HG03045 (cell line): ENCODE data around the gene CDYL.

Experiments used
- ATAC-seq: cut with Tn5 transposase; IDR thresholded peaks from one replicate; pipeline ENCODE4 v1.9.1; 2021; ENCODE audit warnings: mild to moderate bottlenecking, moderate library complexity; ENCODE audit not compliant: unreplicated experiment

The CDYL gene

DNA sequence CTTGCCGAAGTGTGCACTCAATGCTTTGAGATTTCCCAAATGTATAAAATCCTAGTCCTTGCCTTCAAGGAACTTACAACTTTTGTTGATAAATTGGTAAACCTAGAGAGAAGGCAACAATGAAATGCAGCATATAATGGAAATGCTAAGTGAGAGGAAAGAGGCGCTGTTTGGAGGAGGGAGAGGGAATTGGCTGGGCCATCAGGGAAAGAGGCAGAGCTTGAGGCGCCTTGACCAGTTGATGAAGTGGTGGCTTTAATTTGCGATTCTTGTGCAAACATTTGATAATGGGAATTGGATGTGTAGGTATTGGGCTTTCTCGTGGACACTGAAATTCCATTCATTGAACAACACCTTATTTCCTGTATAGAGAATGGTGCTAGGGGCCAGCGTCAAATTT is 1.9 kb upstream of the CDYL start:
- ATAC-seq: no peak

DNA sequence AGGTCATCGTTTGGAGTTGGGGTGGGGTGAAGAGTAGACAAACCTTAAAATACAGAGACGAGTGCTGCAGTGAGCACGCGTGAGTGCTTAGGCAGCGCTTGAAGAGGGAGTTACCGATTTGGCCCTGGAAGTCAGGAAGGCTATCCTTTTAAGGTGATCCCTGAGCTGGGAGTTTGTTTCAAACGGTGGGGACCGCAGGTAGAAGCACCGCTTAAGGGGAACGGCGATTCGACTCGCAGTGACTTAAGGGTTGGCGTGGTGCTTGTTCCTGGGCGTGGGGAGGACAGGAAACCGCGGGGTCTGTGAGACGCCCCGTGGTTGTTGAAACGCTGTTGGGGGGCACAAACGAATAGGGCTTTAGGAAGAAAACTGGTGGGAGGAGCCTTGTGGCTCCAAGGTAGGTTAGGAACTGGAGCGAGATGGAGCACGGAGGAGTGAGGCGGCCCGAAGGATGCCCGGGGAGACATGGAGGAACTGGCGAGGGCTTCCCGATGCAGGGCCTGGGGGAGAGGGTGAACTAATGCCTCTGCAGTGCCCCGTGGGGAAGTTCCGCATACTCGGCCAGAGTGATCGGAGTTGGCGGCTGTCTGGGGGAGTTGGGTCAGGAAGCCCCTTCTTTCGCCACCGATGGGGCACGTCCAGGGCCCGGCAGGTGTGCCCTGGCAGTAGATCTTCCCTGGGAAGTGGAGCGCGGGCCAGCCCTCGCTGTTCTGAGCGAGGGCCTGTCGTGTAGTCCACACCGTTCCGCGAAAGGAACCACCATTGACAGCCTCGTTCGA is 1.3 kb upstream of the CDYL start:
- peak; percentile 0 for ATAC-seq

DNA sequence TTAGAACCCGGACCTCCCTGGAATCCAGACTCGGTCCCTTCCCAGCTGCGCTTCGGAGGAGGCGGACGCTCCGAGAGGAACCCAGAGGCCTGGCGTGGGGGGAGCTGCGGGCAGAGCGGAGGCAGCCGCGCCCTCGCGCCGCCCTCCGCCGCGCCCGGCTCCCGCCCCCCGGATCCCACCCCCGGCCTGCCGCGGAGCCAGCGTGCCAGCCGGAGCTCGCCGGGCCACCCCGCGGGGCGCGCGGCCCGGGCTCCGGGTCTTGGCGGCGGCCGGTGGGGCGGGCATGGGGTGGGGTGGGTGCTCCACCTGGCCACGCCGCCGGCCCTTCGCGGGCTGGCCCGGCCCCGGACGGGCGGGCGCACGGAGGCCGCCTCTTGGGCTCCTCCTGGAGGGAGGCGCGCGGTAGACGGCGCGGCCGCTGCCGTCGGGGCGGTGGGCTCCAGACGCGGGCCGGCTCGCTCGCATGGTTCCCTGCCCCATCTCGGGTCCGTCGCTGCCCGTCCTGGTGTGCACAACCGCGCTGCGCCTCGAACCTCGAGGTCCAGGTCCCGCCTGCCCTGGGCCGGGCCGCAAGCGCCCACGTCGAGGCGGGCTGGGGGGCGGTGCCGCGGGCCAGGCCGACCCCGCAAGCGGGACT is 592 bp upstream of the CDYL start:
- ATAC-seq: peak; percentile 52

DNA sequence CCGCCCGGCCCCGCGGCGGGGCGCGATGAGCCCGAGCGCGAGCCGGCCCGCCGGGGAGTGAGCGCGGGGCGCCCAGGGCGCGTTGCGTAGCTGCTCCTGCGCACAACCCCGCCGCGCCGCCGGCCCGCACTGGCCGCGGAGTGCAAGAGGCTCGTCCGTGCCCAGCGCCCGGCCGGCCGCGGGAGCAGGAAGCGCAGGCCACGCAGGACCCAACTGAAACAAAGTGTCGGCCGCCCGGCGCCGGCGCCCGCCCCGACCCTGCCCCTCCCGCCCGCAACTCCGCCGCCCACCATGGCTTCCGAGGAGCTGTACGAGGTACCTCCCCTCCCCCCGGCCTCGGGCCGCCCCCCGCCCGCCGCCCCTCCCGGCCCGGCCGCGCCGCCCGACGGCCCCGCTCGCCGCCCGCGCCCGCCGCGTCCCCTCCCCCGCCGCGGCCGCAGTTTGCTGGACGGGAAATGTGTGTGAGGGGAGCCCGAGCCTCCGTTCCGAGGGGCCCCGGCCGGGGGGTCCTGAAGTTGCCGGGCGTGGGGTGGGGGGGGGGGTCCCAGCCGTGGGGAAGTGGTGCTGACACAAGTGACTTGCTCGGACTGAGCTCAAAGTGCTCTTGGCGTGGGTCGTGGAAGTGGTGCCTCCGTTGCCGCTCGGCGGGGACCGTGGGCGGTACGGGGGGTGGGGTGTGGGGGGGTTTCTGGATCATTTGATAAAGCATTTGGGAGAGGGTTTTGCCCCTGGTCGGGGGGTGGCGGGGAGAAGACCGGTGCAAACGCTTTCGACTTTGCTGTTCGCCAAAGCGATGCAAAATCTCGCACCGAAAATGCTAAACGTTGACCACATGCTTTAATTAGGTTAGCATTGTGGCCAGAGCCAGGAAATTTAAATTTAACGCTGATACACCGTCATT is 539 bp downstream of the CDYL start:
- peak; percentile 20 for ATAC-seq

DNA sequence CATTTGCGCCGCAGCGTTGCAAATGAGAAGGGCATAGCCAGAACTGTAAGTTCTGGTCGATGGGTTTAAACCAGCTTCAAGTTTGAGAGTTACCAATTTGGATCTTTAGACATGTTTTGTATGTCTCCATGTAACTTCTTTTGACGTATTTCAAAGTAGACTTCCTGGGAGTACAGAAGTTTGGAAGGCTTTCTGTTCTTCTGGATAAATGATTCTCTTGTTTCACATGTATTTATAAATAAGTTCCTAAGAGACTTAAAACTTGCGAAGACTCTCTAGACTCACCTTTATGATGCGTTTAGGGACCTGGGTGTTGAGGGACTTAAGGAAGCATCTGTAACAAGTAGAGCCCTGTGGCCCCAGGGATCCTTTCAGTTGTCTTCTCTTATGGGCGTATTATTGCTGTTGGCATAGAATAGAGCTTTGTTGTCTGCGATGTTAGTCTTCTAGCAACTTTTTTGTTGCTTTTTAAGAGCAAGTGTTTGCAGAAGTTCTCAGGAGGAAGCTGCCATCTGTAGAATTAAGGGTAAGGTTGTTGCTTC is 1.3 kb downstream of the CDYL start:
- ATAC-seq: no peak

DNA sequence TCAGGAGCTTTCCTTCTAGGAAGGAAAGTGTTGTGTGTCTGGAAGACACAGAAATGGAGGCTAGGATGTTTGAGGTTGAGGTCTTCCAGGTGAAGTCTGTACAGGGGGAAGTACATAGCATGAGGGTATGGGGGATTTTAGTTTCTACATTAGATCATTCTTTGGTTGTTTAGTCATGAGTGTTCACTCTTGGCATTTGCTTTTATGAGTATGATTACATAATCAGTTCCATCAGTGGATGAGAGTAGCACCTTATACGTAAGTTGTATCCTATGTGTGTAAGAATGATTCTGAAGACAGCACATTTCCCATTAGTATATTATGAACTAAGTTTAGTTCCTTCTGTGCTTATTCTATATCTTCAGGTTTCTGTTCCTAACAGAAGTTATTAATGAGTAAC is 1.9 kb downstream of the CDYL start:
- ATAC-seq: no peak

DNA sequence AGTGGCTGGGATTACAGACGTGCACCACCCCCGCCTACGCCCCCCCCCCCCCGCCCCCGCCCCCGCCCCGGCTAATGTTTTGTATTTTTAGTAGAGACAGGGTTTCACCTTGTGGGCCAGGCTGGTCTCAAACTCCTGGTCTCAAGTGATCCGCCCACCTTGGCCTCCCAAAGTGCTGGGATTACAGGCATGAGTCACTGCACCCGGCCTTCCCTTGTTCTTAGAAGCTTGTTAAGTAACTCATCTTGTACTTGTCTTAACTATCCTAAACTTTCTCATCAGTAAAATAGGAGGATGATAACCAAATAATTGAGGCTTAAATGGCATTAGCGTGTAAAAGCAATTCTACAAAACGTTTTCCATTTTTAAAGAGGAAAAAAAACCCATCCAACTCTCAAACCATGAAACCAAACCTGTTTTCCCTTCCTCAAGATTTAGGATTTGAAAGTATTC is 4.2 kb downstream of the CDYL start:
- ATAC-seq: no peak

DNA sequence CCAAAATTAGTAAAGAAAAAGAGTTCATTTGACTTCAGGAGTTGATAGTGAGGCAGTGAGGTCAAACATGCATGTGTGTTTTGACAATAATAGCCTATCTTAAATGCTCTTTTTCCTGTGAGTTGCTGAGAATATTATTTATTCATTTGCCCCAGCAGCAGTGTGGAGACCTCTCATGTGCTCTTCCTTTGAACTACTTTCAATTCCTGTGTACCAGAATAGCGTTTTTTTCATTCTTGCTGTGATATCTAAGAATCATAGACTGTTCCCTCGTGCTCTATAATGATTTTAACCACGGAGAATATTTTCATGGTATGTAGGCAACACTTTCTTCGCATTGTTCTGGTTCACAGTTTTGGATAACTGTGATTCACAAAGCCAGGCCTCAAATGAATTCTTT is 5.2 kb downstream of the CDYL start:
- no peak for ATAC-seq

DNA sequence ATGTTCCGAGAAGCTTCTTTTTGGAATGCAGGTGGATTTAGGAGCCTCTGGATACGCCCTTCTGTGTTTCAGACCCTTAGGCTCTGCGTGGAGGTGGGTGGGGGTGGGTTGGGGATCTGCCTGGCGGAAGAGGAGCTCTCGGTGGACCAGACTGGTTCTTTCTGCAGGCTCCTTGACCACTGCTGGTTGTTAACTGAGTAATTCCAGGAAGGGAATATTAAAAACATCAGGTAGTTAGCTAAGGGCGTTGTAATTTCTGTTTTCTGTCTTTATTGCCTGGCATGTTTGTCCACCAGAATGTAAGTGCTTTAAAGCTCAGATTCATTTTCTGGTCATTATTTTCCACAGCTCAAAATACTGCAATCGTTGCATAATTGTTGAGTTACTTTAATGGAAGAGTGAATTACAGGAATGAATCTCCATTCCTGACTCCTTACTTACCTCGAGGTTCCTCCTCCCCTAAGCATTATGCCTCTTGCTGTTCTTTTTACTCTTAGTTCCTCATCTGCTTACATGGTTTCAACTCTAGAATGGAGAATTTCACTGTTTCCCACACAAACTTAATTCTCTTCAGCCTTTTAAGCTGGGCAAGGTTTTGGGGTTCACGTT is 5.9 kb downstream of the CDYL start:
- ATAC-seq: no peak

DNA sequence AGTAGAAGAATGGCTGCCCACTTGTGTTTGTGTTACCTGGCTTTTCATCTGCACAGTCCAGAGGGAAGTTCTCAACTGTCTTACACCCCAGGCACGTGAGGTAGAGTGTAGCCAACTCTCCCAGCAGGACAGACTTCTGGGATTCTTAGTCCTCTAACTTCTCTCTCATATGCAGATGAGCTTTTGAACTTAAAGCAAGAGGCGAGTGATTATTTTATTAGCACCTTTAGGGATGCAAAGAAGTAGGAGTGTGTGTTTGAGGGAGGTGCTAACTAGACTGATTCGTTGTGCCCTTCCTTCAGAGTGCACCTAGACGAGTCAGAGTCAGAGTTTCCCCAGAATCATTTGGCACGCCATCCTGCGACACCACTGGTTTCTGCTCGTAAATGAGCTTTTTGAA is 10.8 kb downstream of the CDYL start:
- ATAC-seq: no peak

DNA sequence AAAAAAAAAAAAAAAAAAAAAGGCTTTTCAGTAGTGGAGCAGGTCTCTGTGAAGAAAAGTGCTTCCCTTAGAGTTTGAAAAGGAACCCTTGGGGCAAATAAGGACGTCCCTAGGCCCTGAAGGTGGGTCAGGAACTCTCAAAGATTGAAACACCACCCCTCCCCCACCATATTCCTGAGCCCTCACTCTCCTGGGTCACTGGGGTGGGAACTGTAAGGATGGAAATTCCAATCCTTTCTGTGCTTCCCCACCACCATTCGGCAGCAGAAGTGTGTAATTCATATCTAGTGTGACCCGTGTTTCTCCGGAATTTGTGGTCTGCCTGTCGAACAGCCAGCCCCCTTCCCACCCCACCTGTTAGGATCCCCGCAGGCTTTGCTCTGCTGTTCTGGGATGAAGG is 12.3 kb downstream of the CDYL start:
- no peak for ATAC-seq

DNA sequence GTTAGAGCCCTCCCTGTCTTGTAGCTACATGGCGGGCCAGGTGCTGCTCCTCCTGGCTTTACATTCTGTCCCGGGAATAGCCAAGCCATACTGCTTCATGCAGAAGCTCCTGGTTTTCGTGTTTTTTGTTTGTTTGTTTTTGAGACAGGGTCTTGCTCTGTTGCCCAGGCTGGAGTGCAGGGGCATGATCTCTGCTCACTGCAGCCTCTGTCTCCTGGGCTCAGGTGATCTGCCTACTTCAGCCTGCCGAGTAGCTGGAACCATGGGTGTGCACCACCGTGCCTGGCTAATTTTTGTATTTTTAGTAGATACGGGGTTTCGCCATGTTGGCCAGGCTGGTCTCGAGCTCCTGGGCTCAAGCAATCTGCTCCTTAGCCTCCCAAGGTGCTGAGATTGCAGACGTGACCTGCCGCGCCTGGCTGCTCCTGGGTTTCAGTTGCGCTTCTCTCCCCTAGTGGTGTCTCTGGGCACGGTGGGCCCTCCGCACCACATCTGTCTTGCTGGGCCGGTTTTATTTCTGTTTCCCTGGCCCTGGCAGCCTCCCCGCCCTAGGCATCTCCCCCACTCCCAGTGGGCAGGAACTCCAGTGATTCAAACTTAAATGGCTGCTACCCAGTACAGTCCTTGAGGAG is 12.9 kb downstream of the CDYL start:
- ATAC-seq: peak; percentile 96

DNA sequence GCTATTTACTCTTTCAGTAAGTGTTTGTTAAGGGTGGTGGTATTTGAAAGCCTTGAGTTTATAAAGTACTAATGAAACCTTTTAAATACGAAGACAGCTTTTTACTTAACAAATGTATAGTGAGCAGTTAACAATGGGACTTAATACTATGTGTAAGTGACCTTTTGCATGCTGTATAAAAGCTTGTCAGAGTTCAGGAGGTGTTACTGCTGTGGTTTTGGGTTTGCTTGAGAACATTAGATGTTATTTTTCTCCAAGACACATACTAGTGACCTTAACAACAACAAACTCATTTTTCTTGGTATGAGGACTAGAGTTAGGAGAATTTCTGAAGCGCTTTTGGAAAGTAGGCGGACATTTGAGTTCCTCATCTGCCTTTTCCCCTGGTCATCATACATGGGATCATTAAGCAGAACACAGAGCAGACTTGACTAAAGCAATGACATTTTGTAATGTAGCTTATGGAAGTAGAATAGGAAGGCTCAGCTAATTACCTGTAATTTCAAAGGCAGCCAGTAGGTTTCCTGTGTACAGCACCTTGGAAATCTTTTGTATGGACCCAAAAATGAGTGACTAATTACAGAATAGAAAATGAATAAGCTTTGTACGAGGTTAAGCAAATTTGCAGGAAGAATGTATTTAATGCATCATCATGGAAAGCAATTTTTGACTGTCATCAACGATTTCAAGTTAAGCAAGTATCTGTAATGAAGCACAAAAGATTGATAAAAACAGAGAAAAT is 14.1 kb downstream of the CDYL start:
- ATAC-seq: no peak

DNA sequence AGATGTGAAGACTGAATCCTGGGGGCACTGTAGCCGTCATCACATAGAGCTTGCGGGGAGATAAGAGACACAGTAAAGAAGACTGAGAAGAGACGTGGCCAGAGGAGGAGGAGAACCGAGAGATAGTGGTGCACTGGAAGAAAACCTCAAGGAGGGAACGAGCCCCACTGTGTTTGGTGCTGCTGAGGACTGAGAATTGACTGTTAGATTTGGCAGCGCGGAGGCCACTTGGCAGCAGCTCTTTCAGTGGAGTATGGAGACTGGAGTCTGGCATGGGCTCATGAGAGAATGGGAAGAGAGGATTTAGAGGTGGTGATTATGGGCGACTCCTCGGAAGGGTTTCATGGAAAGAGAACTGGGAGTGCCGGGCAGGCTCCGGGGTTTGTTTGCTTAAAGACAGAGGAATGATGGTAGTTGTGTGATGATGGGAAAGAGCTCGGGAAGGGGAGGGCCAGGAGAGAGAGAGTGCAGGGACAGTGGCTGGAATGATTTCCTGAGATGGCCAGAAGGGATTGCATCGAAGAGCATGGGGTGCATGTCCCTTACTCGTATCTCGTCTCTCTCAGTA is 18.0 kb downstream of the CDYL start:
- ATAC-seq: no peak

DNA sequence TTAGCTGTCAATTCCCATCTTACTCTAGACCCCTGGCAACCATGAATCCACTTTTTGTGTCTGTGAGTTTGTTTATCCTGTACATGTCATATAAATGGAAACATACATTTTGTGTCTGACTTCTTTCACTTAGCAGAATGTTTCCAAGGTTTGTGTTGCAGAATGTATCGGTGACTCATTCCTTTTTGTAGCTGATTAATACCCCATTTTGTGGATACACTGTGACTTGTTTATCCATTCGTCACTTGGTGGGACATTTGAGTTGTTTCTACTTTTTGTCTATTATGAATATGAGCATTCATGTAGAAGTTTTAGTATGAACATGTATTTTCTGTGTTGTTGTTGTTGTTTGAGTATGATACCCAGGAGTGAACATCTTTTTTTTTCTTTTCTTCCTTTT is 21.4 kb downstream of the CDYL start:
- ATAC-seq: no peak

DNA sequence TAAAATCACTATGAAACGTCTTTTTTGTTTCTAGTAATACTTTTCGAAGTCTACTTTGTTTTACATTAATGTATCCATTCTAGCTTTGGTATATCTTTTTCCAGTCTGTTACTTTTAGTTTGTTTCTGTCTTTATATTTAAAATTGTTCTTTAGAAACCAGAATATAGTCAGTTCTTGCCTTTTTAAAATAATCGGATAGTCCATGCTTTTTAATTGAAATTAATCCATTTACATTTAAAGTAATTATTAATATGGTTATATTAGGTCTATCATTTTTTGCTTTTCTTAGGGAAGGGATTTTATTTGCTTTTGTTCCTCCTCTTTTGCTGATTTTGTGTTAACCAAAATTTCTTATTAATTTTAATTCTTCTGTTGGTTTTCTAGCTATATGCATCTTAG is 23.7 kb downstream of the CDYL start:
- no peak for ATAC-seq

DNA sequence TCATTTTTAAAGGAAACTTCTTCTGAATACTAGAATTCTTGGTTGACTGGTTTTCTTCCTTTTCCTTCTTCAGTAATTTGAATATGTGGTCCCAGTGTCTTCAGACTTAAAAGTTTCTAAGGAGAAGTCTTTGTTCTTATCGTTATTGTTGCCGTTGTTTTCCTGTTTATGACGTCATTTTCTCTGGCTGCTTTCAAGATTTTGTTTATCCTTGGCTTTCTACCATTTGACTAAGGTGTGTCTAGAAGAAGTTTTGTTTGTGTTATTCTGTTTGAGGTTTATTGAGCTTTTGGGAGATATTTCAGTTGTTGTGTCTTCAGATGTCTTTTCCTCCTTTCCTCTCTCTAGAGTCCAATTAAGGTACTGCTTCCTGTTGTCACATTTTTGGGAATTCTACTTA is 24.5 kb downstream of the CDYL start:
- ATAC-seq: no peak

DNA sequence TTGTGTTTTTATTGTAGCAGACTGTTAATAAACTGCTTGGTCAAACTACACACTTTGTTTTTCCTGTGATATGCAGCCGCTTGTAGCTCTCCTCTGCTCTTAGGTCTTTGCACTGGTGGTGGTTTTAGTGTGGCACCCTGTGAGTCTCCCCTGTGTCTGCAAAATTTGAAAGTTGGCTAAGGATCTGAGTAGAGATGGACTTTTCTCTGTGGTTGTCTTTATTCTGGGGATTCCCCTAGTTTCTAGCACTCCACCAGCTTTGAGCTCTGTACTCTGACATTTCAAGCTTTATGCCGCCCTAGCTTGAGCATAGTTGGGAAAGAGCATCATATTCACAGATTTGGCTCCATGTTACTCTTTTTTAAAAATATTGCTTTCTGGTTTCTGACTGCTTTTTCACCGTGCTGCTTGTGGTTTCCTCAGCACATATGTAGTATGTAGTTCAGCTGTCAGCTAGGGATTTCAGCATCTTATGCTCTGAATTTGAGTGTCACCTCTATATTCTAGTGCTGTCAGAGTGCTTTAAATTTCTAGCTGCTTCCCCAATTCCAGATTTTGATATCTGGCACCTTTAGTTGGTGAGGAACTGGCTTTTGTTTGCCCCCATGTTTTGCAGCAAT is 25.4 kb downstream of the CDYL start:
- peak; percentile 56 for ATAC-seq

DNA sequence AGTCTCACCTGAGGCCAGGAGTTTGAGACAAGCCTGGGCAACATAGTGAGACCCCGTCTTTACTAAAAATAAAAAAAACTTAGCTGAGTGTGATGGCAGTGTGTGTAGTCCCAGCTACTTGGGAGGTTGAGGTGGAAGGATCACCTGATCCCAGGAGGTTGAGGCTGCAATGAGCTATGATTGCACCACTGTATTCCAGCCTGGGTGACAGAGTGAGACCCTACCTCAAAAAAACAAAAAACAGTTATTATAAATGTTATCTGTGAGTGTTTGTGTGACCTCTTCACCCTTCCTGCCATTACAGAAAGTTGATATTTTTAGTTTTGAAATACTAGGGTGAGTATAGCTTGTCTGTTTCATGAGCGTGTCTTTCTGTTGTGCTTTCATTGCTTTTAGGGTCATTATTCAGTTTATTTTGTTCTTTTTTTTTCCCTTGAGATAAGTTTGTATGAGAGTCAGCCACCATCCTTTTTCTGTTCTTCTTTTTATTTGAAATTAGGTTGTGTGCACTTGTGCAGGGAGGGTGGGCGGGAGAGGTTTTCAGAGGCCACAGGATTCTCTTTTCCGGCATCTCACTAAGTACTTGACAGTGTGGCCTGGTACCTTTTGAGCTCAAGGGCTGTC is 26.2 kb downstream of the CDYL start:
- peak; percentile 73 for ATAC-seq
